Tongue (tissue), 2 donors: ENCODE data around the gene RB1. TPM values are rescaled to one million over a fixed set of nuclear protein-coding genes. Genes with fewer than 3 reads are reported as not detected.

Source experiments
- small RNA-seq: library from RNA; depleted of rRNA; stranded (forward); fragments of <200 nt; gene quantifications from one replicate; pipeline ENCODE3, GENCODE V24; 2014; ENCODE audit warnings: low replicate concordance
- total RNA-seq: library from RNA; depleted of rRNA; stranded (reverse); fragments of >200 nt; gene quantifications from one replicate; pipeline ENCODE4 v1.2.3, GENCODE V29; 2014

RB1 gene
- total RNA-seq, 1 donor from 2014 or later, result 55.8 TPM

Small RNA genes within 50 kb of the gene (small RNA-seq; reads per million reads assigned to genes)
- not detected for gene RF00017

Other genes with a start within 250 kb of the RB1 start
- gene MED4, start 208.6 kb upstream of the RB1 start, total RNA-seq, result 53.3 TPM
- gene ITM2B, start 70.5 kb upstream of the RB1 start, total RNA-seq, result 332 TPM
- 54.1 TPM for gene LPAR6, start 109.4 kb downstream of the RB1 start, total RNA-seq
- 43.3 TPM for gene RCBTB2, start 229.3 kb downstream of the RB1 start, total RNA-seq